Testis (tissue), 3 donors: ENCODE measurements around the gene FRMD1. TPM values are rescaled to one million over a fixed set of nuclear protein-coding genes. Genes with fewer than 3 reads are reported as not detected.

Experiments
- DNase-seq: peaks from one replicate; pipeline ENCODE4 v3.0.0-alpha.2; 2019
- H3K27ac ChIP-seq, 2 donors: fragments of 200-600 bp; sonication (generic); one replicate each; pipeline ENCODE4 v1.5.1; 2019
- H3K27me3 ChIP-seq: fragments of 200-600 bp; sonication (generic); one replicate; pipeline ENCODE4 v1.5.1; 2019
- H3K36me3 ChIP-seq: fragments of 200-600 bp; sonication (generic); one replicate; pipeline ENCODE4 v1.5.1; 2017; ENCODE audit warnings: low read depth; ENCODE audit errors: missing control alignments
- H3K4me1 ChIP-seq: fragments of 200-600 bp; sonication (generic); one replicate; pipeline ENCODE4 v1.5.1; 2019
- H3K4me3 ChIP-seq, 2 donors: fragments of 200-600 bp; sonication (generic); one replicate each; pipeline ENCODE4 v1.5.1; 2017 to 2019
- H3K9me3 ChIP-seq: fragments of 200-600 bp; sonication (generic); one replicate; pipeline ENCODE4 v1.5.1; 2017
- POLR2A ChIP-seq: fragments of 450-650 bp; IDR thresholded peaks from one replicate; pipeline ENCODE4 v1.6.1; 2017; ENCODE audit warnings: antibody characterized with exemption, mild to moderate bottlenecking, moderate library complexity
- WGBS, 2 donors: methylation state at CpG; one replicate each; pipeline ENCODE4 v1.1.5; 2018; 5-methylcytosine and 5-hydroxymethylcytosine counted together
- intact Hi-C: fragments of 100-400 bp; cut with DNase I; formaldehyde crosslinking; loops from one replicate; pipeline ENCODE4 v1.15.1; 2023; ENCODE audit warnings: low total_unique reads
- polyA plus RNA-seq: library from polyadenylated mRNA; stranded (reverse); fragments of 350-450 nt; fragmentation: Illumina TruSeq; extraction: RNeasy Lipid Tissue Mini Kit (QIAGEN cat#74804); gene quantifications from one replicate; pipeline ENCODE4 v1.2.3, GENCODE V29; 2014; ENCODE audit warnings: low read depth, low replicate concordance; ENCODE audit not compliant: insufficient read depth
- total RNA-seq, 2 donors: library from RNA; depleted of rRNA; stranded (reverse); fragments of >200 nt; gene quantifications; one replicate each; pipeline ENCODE4 v1.2.3, GENCODE V29; 2016
- TF ChIP-seq, protein P1 (sequence below), 3 experiments: fragments of 450-650 bp in 2 of 3; fragments of 200-600 bp in 1 of 3; sonication (generic) in 1 of 3; IDR thresholded peaks; one replicate each; pipeline ENCODE4 v1.5.1; 2016 to 2019; ENCODE audit warnings: antibody characterized with exemption in 3 of 3, mild to moderate bottlenecking in 2 of 3, moderate library complexity in 1 of 3

Gene FRMD1
- total and polyA plus RNA-seq, 3 donors from 2014 or later: 7.2 to 13.5 (median 8.0) TPM

- no peak for TF ChIP-seq POLR2A
- TF ChIP-seq, protein P1, sequence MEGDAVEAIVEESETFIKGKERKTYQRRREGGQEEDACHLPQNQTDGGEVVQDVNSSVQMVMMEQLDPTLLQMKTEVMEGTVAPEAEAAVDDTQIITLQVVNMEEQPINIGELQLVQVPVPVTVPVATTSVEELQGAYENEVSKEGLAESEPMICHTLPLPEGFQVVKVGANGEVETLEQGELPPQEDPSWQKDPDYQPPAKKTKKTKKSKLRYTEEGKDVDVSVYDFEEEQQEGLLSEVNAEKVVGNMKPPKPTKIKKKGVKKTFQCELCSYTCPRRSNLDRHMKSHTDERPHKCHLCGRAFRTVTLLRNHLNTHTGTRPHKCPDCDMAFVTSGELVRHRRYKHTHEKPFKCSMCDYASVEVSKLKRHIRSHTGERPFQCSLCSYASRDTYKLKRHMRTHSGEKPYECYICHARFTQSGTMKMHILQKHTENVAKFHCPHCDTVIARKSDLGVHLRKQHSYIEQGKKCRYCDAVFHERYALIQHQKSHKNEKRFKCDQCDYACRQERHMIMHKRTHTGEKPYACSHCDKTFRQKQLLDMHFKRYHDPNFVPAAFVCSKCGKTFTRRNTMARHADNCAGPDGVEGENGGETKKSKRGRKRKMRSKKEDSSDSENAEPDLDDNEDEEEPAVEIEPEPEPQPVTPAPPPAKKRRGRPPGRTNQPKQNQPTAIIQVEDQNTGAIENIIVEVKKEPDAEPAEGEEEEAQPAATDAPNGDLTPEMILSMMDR (IDR thresholded peaks at IDR 0.05): no peak
- H3K27me3 ChIP-seq: no peaks in the 10 kb centered on the region
- WGBS, 2 donors: 77 to 85% methylated on average over 7 to 8 of the region's 8 CpGs
- no peak overlapping the region for H3K4me3 ChIP-seq
- intact Hi-C loops: no loop called here
- no peaks in the 10 kb centered on the region for H3K9me3 ChIP-seq
- H3K36me3 ChIP-seq: no peaks in the 10 kb centered on the region
- H3K27ac ChIP-seq: no peak overlapping the region
- DNase-seq: no peak
- peaks cover 11% of the 10 kb centered on the region for H3K4me1 ChIP-seq
These were observed 13.5 kb upstream of the FRMD1 start for GRCh38 chr6:168092541-168092940.

GRCh38 chr6:168091381-168092264 lies 12.6 kb upstream of the FRMD1 start:
- Histone ChIP-seq H3K27me3 (no peaks in the 10 kb centered on the region), H3K9me3 (no peaks in the 10 kb centered on the region), H3K36me3 (no peaks in the 10 kb centered on the region), H3K4me3 (no peak overlapping the region), H3K27ac (no peak overlapping the region), H3K4me1 (peaks cover 11% of the 10 kb centered on the region)
- WGBS, 2 donors: 90 to 94% methylated on average over 20 to 28 of the region's 28 CpGs
- no peak for TF ChIP-seq POLR2A
- intact Hi-C loops: no loop called here
- no peak for DNase-seq

GRCh38 chr6:168090706-168091105 lies 11.7 kb upstream of the FRMD1 start:
- intact Hi-C loops: no loop called here
- H3K27ac ChIP-seq: no peak overlapping the region
- DNase-seq: no peak
- no peaks in the 10 kb centered on the region for H3K36me3 ChIP-seq
- 83 to 89% methylated on average over 10 to 17 of the region's 17 CpGs for WGBS, 2 donors
- H3K9me3 ChIP-seq: no peaks in the 10 kb centered on the region
- TF ChIP-seq, protein P1 (IDR thresholded peaks at IDR 0.05): no peak
- TF ChIP-seq POLR2A: no peak
- H3K27me3 ChIP-seq: no peaks in the 10 kb centered on the region
- H3K4me3 ChIP-seq: no peak overlapping the region
- H3K4me1 ChIP-seq: peaks cover 11% of the 10 kb centered on the region

DNA sequence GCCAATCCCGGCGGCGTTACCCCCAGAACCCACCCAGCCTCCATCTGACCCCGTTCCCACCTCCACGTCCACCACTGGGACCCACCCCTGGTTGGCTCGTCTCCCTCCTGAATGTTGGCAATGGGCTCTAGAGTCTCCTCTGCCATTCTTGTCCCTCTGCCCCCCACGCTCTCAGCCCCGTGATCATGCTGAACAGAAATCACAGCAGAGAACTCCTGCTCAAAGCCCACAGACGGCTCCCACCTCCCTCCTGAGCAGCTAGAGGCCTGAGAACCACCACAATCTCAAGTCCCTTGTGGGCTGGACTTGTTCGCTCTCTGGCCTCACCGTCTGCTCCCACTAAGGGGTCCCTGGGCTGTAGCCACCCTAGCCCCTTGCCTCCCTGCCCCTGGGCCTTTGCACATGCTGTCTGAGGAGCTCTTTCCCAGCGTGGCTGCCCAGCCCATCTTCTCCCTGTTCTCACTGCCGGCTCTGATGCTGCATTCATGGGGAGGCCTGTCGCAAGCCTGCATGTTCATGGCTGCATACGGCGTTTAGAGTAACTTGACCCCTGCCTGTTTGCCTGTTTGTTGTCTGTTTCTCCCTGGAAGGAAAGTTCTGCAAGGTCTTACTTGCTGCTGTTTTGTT lies 11.2 kb upstream of the FRMD1 start:
- H3K27ac ChIP-seq: no peak overlapping the region
- peaks cover 11% of the 10 kb centered on the region for H3K4me1 ChIP-seq
- H3K4me3 ChIP-seq: no peak overlapping the region
- no peak for TF ChIP-seq POLR2A
- TF ChIP-seq, protein P1 (IDR thresholded peaks at IDR 0.05): no peak
- H3K9me3 ChIP-seq: no peaks in the 10 kb centered on the region
- intact Hi-C loops: no loop called here
- 85 to 91% methylated on average over 16 of the region's 16 CpGs for WGBS, 2 donors
- no peaks in the 10 kb centered on the region for H3K36me3 ChIP-seq
- DNase-seq: no peak
- H3K27me3 ChIP-seq: no peaks in the 10 kb centered on the region

DNA sequence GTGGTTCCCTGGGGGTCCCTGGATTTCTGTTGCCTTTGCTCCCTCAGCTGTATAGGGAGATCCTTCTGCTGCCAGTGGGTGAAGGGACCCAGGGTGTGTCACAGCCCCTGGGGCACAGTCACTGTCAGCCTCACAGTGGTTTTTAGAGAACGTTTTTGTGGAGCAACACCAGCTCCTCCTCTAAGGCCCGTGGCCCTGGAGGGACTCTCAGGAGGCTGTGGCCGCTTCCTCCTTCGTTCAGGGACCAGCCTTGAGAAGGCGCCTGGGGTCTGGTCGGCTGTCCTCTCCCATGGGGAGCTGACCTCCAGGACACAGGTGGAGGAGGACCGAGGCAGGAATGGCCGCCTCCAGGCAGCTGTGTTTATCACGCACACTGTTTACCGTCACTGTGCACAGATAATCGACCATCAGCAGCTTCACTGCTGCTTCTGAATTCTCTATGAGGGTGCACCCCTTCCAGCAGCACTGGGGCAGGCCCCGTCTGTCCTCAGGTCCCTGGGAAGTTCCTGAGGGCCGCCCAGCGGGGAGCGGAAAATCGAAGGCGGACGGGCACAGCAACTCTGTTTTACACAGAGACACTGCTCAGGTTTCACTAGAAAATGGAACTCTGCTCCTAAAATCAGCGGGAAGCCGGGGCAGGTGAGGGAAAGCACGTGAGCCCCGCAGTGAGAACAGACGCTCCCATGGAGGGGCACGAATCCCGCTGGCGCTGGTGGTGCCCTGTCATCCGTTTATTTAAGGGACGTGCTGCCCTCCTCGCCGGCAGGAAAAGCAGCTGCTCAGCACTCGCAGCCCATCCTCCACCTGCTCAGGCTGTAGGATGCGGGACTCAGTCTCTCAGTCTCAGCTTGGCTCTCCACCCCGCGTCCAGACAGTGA lies 10.4 kb upstream of the FRMD1 start:
- TF ChIP-seq POLR2A: no peak
- TF ChIP-seq, protein P1 (IDR thresholded peaks at IDR 0.05): no peak
- H3K36me3 ChIP-seq: no peaks in the 10 kb centered on the region
- H3K4me1 ChIP-seq: peaks cover 11% of the 10 kb centered on the region
- H3K27ac ChIP-seq: no peak overlapping the region
- no peaks in the 10 kb centered on the region for H3K27me3 ChIP-seq
- H3K9me3 ChIP-seq: no peaks in the 10 kb centered on the region
- H3K4me3 ChIP-seq: no peak overlapping the region
- 85 to 91% methylated on average over 33 to 34 of the region's 34 CpGs for WGBS, 2 donors
- no peak for DNase-seq
- intact Hi-C loops: no loop called here
